GM20000 (cell line): ENCODE results near the gene PROSER1.

ENCODE experiments used
- DNase-seq: peaks from one replicate; pipeline ENCODE4 v3.0.0; 2012; ENCODE audit warnings: low spot score
- CTCF ChIP-seq: IDR thresholded peaks from 2 replicates; pipeline ENCODE4 v1.5.1; 2012; ENCODE audit warnings: mild to moderate bottlenecking, control low read depth; ENCODE audit errors: extremely low read depth, missing control alignments

Gene PROSER1

GRCh38 chr13:39052944-39053343, 15.1 kb upstream of the PROSER1 start:
- no peak for TF ChIP-seq CTCF
- no peak for DNase-seq

GRCh38 chr13:39051157-39051556, 13.3 kb upstream of the PROSER1 start:
- peak; percentile 12 for TF ChIP-seq CTCF

GRCh38 chr13:39049274-39049673, 11.4 kb upstream of the PROSER1 start:
- no peak for DNase-seq
- no peak for TF ChIP-seq CTCF

More at GRCh38 chr13:39051157-39051556, 13.3 kb upstream of the PROSER1 start:
- peak; percentile 17 for DNase-seq

- DNase-seq = no peak
- TF ChIP-seq CTCF = no peak
These were observed 10.9 kb upstream of the PROSER1 start for GRCh38 chr13:39048806-39049205.

- TF ChIP-seq CTCF = no peak
These were observed 9.7 kb upstream of the PROSER1 start for GRCh38 chr13:39047560-39047959.

GRCh38 chr13:39044536-39044935, 6.6 kb upstream of the PROSER1 start:
- TF ChIP-seq CTCF = no peak

More at GRCh38 chr13:39047560-39047959, 9.7 kb upstream of the PROSER1 start:
- no peak for DNase-seq

GRCh38 chr13:39040206-39040605, 2.3 kb upstream of the PROSER1 start:
- DNase-seq = no peak
- TF ChIP-seq CTCF = no peak

More at GRCh38 chr13:39044536-39044935, 6.6 kb upstream of the PROSER1 start:
- DNase-seq = peak; percentile 15
